ENCODE measurements around the gene AGO1.
A peak's percentile ranks its signal among the peaks of the same experiment; 100 is the strongest.

Gene AGO1

DNA sequence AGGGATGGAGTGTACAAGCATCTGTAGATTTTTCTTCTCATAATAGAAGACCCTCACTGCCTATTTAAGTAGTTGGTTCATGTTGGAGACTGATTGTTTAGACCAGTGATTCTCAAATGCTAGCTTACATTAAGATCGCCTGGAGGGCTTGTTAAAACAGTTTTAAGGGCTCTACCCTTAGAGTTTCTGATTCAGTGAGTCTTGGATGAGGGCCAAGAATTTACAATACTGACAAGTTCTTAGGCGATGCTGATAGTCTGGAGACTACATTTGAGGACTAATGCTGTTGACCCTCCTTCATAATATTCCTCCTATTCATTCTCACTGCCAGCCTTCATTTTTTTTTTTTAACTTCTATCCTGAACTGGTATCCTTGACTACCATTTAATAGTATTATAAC, 32.7 kb downstream of the AGO1 start:
- H3K4me3 ChIP-seq (ENCODE audit: low read length) = no peak overlapping the region
- TF ChIP-seq, protein P1, sequence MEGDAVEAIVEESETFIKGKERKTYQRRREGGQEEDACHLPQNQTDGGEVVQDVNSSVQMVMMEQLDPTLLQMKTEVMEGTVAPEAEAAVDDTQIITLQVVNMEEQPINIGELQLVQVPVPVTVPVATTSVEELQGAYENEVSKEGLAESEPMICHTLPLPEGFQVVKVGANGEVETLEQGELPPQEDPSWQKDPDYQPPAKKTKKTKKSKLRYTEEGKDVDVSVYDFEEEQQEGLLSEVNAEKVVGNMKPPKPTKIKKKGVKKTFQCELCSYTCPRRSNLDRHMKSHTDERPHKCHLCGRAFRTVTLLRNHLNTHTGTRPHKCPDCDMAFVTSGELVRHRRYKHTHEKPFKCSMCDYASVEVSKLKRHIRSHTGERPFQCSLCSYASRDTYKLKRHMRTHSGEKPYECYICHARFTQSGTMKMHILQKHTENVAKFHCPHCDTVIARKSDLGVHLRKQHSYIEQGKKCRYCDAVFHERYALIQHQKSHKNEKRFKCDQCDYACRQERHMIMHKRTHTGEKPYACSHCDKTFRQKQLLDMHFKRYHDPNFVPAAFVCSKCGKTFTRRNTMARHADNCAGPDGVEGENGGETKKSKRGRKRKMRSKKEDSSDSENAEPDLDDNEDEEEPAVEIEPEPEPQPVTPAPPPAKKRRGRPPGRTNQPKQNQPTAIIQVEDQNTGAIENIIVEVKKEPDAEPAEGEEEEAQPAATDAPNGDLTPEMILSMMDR (conservative IDR thresholded peaks at IDR 0.05; ENCODE audit: low read depth, low read length) = no peak
- no peak for DNase-seq (ENCODE audit: low read depth)

DNA sequence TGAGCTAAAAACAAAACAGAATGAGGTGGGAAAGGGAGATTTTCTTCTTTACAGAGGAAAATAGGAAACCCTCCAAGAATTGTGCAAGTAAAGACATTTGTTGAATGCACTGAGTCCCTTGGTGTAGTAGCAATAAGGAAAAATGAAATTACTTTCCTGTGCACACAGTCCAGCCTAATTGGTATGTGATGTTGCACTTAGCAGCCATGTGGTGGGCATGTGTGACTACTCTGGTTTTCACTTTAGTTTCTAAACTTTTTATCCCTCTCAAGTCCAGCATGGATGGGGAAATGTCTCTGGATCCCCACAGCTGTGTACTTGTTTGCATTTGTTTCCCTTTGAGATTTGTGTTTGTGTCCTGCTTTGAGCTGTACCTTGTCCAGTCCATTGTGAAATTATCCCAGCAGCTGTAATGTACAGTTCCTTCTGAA, 40.8 kb downstream of the AGO1 start:
- no peak overlapping the region for H3K4me3 ChIP-seq (ENCODE audit: low read length)
- DNase-seq (ENCODE audit: low read depth) = no peak
- TF ChIP-seq, protein P1 (conservative IDR thresholded peaks at IDR 0.05; ENCODE audit: low read depth, low read length) = no peak

DNA sequence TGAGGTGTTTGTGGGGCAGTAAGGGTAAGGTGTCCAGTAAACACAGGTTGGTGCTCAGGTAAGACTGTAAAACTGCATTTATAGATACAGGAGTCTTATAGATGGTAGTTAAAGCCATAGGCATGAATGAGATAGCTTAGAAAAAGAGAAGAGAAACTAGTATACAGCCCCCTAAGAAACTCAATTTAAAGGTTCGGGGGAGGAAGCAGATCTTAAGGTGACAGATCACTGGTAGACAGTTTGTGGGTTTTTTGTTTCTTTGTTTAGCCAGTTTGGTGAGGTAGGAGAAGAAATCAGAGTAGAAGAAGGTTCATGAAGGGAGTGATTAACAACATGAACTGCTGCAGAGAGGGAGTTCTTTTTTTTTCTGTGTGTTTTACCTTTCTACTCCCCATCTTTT, 41.8 kb downstream of the AGO1 start:
- TF ChIP-seq, protein P1 (conservative IDR thresholded peaks at IDR 0.05; ENCODE audit: low read depth, low read length) = no peak
- DNase-seq (ENCODE audit: low read depth) = no peak

DNA sequence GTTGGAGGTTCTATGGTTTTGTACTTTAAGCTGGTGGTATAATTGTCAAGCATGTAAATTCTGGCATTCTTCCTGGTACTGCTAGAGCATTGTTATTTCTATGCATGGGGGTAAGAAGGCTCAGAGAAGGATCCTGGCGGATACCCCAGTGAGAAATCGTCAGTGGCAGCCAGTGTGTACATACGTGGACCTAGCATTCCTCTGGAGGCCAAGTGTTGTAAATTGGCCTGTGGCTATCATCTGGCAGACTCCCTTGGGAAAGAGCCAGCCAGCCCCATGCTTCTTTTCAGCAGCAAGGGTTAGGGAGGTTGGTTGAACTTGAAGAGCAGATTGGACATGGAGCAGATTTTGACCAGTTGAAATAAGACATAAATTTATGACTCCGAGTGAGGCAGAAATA, 42.7 kb downstream of the AGO1 start:
- DNase-seq (ENCODE audit: low read depth) = no peak
- TF ChIP-seq, protein P1 (conservative IDR thresholded peaks at IDR 0.05; ENCODE audit: low read depth, low read length) = no peak
- no peak overlapping the region for H3K4me3 ChIP-seq (ENCODE audit: low read length)

More for the DNA sequence above, 41.8 kb downstream of the AGO1 start:
- no peak overlapping the region for H3K4me3 ChIP-seq (ENCODE audit: low read length)

DNA sequence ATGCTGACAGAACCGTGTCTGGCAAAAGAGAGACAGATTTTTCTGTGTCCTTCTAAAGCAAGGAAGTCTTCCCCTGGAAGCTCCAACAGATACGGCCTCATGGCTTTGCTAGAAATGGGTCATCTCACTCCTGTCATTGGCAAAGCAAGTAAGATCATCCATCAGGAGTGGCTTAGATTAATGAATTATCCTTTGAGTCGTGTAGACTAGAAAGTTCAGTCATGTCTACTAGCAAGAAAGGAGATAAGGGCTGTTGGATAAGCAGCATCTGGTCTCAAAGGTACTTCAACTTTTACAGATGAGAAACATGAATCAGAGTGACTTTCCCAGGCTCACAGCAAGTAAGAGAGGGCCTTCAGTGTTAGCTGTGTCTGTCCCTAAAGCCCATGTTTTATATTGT, 44.5 kb downstream of the AGO1 start:
- DNase-seq (ENCODE audit: low read depth) = no peak
- no peak overlapping the region for H3K4me3 ChIP-seq (ENCODE audit: low read length)
- TF ChIP-seq, protein P1 (conservative IDR thresholded peaks at IDR 0.05; ENCODE audit: low read depth, low read length) = no peak

DNA sequence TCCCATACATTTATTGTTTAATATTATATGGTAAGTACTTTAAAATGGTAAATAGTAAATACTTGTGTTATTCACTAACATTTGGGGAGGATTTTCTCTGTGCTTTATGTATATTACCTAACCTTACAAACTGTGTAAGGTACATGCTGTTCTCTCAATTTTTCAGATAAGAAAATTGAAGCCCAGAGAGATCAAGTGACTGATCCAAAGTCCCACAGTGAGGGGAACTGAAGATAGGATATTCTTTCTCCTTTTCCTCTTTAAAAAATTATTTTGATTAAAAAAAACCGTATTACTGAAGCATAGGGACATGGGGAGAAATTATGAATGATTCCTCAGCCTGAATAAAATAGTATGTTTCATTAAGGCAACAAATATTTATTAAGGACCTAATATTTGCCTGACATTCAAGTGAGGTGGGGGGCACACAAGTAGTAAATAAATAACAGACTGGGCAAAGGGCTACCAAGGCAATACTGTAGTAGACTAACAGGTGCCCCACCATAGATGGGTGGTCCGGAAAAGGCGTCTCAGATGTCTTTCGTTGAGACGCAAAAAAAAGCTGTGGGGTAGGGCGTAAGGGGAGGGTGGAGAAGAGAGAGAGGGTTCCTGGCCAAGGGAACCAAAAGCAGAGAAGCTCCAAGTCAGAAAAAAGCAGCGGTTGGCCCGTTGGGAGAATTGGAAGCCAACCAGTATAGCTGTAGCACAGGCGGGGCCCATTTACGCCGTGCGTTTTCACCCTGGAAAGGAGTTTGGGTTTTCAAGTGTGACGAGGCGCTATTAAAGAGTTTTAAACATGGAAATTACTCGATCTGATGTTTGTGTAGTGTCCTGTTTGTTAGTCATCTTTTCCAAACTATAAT, 47.0 kb downstream of the AGO1 start:
- H3K4me3 ChIP-seq (ENCODE audit: low read length) = peak overlapping the region; percentile 75
- DNase-seq (ENCODE audit: low read depth) = peak; percentile 22
- TF ChIP-seq, protein P1 (conservative IDR thresholded peaks at IDR 0.05; ENCODE audit: low read depth, low read length) = no peak

Data from retinal pigment epithelial cell (primary cell).